SH-SY5Y (cell line): ENCODE measurements around the gene SCN4B.

Experiments used
- GATA2 ChIP-seq: IDR thresholded peaks from 2 replicates; pipeline ENCODE4 v1.6.1; 2011; ENCODE audit warnings: mild to moderate bottlenecking, low read depth, low read length
- GATA3 ChIP-seq: IDR thresholded peaks from 2 replicates; pipeline ENCODE4 v1.6.1; 2011; ENCODE audit warnings: low read depth, mild to moderate bottlenecking, low read length, moderate library complexity

- no peak for TF ChIP-seq GATA2
- TF ChIP-seq GATA3, result no peak
These were observed 8.0 kb downstream of the SCN4B start for GRCh38 chr11:118144301-118145268.
